GM18951 (cell line): ENCODE measurements around the gene TGFBR3.

Experiments used
- POLR2A ChIP-seq: IDR thresholded peaks from 4 replicates; pipeline ENCODE4 v1.6.1; 2011; ENCODE audit warnings: mild to moderate bottlenecking; ENCODE audit not compliant: insufficient read length, insufficient read depth; ENCODE audit errors: extremely low read depth
- in situ Hi-C: fragments of 300-500 bp; cut with MboI; formaldehyde crosslinking; loops from one replicate; pipeline ENCODE4 v1.12.0; 2022; ENCODE audit warnings: low sequenced_read_pairs, mixed read lengths, inconsistent platforms; ENCODE audit not compliant: unreplicated experiment

The TGFBR3 gene

DNA sequence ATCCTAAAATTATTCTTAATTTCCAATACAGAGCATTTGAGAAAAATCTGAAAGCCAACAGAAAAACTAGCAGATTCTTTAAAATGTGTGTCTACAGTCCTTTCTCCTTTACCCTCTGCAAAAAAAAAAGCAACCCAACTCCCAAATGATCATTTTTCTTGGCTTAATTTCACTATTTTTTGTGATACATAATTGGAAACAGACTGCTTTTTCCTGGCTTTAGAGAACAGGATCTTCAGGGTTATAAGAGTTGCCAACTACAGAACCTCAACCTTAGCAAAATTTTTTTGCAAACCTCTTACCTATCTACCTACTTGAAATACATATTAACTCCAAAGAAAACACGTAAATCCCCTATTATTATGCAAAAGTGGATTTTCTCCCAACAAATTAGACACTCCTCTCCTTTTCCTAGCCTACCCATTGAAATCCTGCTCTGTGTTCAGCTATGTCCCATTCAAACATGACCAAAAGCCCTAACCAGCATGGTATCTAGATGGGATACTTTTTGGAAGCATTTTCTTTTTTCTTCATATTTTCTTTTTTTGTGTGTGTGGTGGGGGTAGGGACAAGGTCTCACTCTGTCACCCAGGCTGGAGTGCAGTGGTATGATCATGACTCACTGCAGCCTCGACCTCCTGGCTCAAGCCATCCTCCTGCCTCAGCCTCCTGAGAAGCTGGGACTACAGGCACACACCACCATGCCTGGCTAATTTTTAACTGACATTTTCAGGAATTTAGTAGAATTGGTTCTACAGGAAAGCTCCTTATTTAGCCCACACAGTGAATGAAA, 9.0 kb downstream of the TGFBR3 start:
- in situ Hi-C loops = loop anchor here (25.0 kb wide), 1 partner anchor 365 kb away; the partner anchor contains the start of gene CDC7
- no peak for TF ChIP-seq POLR2A

DNA sequence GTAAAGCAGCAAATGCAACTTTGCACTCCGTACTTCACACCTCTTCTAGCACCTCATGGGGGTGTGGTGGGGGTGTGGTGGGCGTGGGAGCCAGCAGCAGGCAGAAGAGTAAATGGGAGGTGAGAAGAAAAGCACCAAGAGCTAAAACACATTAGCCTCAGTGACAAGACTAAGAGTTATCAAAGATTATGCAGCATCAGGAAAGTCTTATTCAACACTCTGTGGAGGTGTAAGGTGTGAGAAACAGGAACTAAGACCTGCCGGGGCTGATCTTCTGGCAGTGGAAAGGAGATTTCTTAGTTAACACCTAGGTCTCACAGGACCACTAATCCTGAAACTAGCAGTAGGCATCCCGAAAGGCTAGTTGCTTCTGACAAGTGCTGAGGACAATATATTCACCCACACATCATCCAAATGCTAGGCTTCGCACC, 9.9 kb downstream of the TGFBR3 start:
- in situ Hi-C loops = loop anchor here (25.0 kb wide), 1 partner anchor 364 kb away; the partner anchor contains the start of gene CDC7
- TF ChIP-seq POLR2A = no peak

DNA sequence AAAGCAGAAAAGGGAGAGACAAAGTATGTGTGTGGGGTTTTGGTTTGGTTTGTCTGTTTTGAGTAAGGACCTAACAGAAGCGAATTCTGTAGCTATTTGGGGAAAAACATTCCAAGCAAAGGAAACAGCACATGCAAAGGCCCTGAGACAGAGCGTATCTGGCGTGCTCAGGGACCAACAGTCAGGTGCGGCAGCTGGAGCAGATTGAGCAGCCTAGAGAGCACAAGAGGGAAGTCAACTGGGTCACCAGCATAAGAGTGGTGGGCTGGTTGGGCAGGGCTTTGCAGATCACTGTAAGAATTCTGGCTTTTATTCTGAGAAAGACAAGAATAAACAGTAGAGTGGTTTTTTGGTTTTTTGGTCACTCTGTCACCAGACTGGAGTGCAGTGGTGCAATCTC, 11.8 kb downstream of the TGFBR3 start:
- no peak for TF ChIP-seq POLR2A
- in situ Hi-C loops = no loop called here

GRCh38 chr1:91872559-91873081, 13.3 kb downstream of the TGFBR3 start:
- no peak for TF ChIP-seq POLR2A
- in situ Hi-C loops = no loop called here

DNA sequence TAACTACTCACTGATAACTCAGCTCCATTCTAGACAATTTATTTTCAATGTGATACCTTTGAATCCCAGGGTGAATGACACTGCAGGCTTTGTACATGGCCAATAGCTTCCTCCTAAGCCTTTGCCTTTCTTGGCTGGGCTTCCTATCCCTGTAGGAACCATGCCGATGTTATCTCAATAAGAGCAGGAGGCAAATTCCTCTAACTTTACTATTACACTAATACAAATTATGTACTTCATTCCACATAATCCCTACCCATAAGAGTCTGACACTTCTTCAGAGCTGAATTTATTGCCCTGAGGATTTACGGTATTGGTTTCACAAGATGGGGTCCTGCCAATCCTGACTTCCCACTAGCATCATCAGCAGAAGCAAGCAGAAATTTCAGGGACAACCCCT, 14.0 kb downstream of the TGFBR3 start:
- no peak for TF ChIP-seq POLR2A
- in situ Hi-C loops = no loop called here

DNA sequence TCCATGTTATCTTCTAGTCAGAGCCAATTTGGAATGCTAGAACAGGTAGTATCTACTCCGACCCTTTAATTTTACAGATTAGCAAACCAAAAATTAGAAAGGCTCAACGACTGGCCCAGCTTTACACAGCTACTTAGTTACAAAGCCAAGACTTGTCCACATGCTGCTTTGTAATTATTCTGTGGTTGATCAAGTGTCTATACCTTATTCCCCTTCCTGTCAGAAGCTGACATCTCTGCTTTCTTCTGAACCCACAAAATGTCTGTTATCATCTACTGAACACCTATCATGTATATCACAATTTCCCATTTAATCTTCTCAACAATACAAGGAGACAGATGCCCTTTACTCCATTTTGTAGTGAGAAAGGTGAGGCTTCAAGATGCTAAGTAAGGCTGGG, 15.6 kb downstream of the TGFBR3 start:
- in situ Hi-C loops = no loop called here

DNA sequence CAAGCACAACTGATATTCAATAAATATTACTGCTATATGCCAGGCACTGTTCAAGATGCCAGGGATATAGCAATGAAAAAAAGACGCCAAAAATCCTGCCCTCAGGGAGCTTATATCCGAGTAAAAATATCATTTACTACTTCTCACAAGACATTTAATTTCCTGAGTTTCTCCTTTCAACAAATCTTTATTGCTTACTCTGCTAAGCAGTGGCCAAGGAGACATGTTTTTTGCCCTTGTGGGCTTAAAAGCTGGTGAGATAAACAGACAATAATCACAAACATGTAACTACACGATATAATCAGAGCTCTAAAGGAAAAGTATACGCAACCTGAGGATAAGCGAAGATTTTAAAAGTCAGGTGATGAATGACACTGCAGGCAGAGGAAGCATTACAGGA, 19.5 kb downstream of the TGFBR3 start:
- no peak for TF ChIP-seq POLR2A
- in situ Hi-C loops = no loop called here

More for the DNA sequence above, 15.6 kb downstream of the TGFBR3 start:
- TF ChIP-seq POLR2A = no peak

- in situ Hi-C loops = no loop called here
- no peak for TF ChIP-seq POLR2A
Measured at GRCh38 chr1:91864017-91864700, 21.8 kb downstream of the TGFBR3 start.

GRCh38 chr1:91863498-91863897, 22.5 kb downstream of the TGFBR3 start:
- no peak for TF ChIP-seq POLR2A
- in situ Hi-C loops = no loop called here

GRCh38 chr1:91862120-91862519, 23.8 kb downstream of the TGFBR3 start:
- no peak for TF ChIP-seq POLR2A
- in situ Hi-C loops = no loop called here

DNA sequence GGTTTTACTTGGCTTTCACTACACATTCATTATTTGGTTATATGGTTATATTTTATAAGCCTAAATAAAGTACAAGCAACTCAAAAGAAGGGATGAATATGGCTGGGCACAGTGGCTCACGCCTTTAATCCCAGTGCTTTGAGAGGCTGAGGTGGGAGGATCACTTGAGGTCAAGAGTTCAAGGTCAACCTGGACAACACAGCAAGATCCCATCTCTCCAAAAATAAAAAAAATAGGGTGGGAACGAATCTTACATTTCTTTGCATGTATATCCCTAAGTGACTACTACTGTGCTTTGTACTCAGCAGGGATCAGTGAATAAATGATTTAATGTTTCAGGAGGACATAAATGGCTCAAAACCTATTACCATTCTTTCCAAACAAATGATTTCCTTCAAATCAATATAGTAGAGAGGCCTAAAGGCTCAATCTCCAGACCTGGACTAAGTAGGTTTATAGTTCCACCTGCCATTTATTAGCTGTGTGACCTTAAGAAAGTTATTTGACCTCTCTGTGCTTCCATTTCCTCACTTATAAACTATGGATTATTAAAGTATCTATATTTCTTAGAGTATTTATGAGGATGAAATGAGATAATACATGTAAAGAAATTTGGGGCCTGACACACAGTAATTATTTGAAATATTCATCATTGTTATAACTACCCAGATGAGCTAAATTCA, 28.3 kb downstream of the TGFBR3 start:
- in situ Hi-C loops = no loop called here
- no peak for TF ChIP-seq POLR2A

- TF ChIP-seq POLR2A = no peak
- in situ Hi-C loops = no loop called here
Measured at GRCh38 chr1:91856996-91857395, 29.0 kb downstream of the TGFBR3 start.

DNA sequence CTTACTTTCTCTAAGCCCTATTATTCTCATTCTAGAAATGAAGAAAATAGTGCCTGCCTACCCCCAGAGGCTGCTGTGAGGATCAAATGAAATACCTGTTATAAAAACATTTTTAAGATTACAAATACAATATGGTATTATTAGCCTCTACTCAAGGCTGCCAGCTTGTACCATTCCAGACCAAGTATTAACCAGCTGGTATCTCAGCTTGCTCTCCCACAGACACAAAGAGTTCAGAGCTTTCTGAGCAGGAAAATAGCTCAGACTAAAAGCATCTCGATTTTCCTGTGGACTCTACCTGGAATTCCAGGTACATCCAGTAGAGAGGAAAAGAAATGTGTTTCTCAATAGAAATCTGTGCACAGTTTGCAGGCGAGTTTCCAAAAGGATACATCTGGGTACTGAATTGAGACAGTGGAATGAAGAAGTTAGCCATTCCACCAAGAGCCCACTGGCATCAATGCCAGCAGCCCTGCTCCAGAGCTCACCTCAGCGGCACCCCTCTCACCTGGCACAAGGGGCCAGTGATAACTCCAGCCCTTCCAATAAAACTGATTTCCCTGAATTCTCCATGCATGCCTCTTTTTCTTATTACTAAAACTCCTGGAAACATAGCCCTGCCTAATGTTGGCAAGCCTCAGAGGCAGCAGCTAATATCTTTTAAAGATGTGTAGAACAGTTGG, 31.0 kb downstream of the TGFBR3 start:
- no peak for TF ChIP-seq POLR2A
- in situ Hi-C loops = no loop called here
